T47D (cell line): ENCODE results near the gene SLC30A4.
"Not testable (repeated sequence)": the region's sequence is repeated elsewhere in the genome, so short reads cannot be mapped to it uniquely, and the experiment has no call there.

Experiments
- DNase-seq, 2 experiments: peaks; one replicate each; pipeline versions ENCODE4 v3.0.0 to v3.0.0-alpha.2; 2011 to 2012; ENCODE audit warnings: low read depth in 1 of 2, low spot score in 1 of 2
- JUND ChIP-seq: IDR thresholded peaks from 2 replicates; pipeline ENCODE4 v1.6.1; 2012; ENCODE audit warnings: low read depth
- in situ Hi-C: cut with HindIII; loops from 2 replicates; pipeline ENCODE4 v1.10.0; 2016; ENCODE audit warnings: low sequenced_read_pairs, low pct_unique_long_range_greater_than_20kb

SLC30A4 gene

DNA sequence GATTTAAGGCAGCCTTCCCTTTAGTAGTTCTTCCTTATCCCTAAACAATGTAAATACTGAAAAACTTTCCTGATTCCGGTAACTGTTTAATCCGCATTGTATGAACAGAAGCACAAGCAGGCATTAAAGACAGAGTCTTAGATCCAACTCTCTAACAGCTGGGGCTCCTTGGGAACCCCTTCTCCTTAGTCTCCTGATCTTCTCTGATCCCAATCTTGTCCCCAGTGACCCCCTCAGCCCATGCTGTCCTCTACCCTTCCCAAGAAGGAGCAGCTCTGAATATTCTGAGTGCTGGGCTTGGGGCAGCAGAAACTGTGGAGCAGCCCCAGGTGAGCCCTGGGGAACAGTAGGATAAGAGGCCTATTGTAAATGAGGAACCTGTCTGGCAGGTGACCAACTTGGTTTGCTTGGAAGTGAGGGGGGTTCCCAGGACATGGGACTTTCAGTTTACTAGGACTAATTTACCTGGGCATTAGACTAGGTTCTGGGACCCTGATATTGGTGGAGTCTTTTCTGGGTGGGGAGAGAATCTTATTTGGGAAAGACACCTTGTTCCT is 13.0 kb upstream of the SLC30A4 start:
- no peak for TF ChIP-seq JUND
- in situ Hi-C loops, result no loop called here

DNA sequence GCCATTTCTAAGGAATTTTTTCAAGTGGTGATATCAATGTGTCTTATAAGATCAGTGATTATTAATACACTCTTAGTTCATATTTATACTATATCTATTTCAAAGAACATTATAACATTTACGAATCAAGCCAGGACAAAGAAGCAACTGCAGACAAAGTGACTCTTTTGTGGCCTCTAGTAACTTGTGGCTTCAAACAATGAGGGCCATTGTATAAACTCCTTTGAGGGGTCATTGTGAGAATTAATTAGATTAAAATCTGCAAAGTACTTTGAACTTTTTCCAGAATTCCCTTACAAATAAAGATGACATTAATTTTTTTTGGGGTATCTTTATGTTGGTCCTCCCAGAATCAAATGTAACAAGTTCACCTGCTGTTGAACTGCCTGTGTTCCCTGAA is 12.3 kb upstream of the SLC30A4 start:
- no peak for DNase-seq
- in situ Hi-C loops, result no loop called here
- no peak for TF ChIP-seq JUND

More for the DNA sequence above, 13.0 kb upstream of the SLC30A4 start:
- DNase-seq, result no peak

- in situ Hi-C loops, DNase-seq: not testable (repeated sequence)
Observed at GRCh38 chr15:45532892-45533291, 10.3 kb upstream of the SLC30A4 start.

- peak in 1 of 2 experiments; percentile 10 for DNase-seq
- in situ Hi-C loops, result no loop called here
- no peak for TF ChIP-seq JUND
Observed at GRCh38 chr15:45529613-45530012, 7.1 kb upstream of the SLC30A4 start.

GRCh38 chr15:45527086-45527485 is 4.5 kb upstream of the SLC30A4 start:
- no peak for TF ChIP-seq JUND
- in situ Hi-C loops, result no loop called here

GRCh38 chr15:45523166-45523460 is 558 bp upstream of the SLC30A4 start:
- in situ Hi-C loops, result no loop called here
- DNase-seq, result peak in 1 of 2 experiments; percentile 52
- TF ChIP-seq JUND, result no peak

More at GRCh38 chr15:45527086-45527485, 4.5 kb upstream of the SLC30A4 start:
- DNase-seq, result no peak

GRCh38 chr15:45521596-45522327 is 793 bp downstream of the SLC30A4 start:
- TF ChIP-seq JUND, result no peak
- in situ Hi-C loops, result no loop called here
- DNase-seq, result peak; percentile 35 to 67

GRCh38 chr15:45510758-45511280 is 11.7 kb downstream of the SLC30A4 start:
- in situ Hi-C loops, result no loop called here
- DNase-seq, result no peak
- no peak for TF ChIP-seq JUND

DNA sequence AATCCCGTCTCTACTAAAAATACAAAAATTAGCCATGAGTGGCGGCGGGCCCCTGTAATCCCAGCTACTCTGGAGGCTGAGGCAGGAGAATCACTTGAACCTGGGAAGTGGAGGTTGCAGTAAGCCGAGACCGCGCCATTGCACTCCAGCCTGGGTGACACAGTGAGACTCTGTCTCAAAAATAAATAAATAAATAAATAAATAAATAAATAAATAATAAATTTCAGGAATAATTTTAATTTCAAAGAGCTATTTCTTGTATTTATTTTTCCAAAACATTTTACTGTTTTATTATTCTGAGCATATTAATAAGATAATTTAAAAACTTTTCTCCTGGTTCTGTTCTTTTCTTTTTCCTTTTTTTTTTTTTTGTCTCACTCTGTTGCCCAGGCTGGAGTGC is 15.4 kb downstream of the SLC30A4 start:
- DNase-seq, in situ Hi-C loops: not testable (repeated sequence)

GRCh38 chr15:45499426-45499825 is 23.1 kb downstream of the SLC30A4 start:
- no peak for TF ChIP-seq JUND
- no peak for DNase-seq
- in situ Hi-C loops, result no loop called here

DNA sequence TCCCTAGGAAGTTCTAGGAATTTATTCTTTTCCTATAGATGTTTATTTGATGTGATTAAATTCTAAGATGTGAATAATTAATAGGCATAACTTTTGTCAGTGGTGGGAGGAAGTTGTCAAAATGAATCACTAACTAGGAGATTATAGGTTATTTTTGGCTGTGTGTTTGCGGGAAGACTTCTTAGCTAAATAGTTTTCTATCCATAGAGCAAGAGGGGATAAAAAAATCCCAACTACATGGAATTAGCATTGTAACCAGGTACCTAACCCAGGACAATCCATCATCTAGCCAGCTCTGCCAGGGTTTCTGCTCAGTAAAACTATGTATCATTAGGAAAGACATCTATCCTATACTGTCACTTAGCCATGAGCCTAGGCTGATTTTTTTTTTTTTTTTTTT is 23.9 kb downstream of the SLC30A4 start:
- no peak for TF ChIP-seq JUND
- in situ Hi-C loops, result no loop called here
- no peak for DNase-seq

DNA sequence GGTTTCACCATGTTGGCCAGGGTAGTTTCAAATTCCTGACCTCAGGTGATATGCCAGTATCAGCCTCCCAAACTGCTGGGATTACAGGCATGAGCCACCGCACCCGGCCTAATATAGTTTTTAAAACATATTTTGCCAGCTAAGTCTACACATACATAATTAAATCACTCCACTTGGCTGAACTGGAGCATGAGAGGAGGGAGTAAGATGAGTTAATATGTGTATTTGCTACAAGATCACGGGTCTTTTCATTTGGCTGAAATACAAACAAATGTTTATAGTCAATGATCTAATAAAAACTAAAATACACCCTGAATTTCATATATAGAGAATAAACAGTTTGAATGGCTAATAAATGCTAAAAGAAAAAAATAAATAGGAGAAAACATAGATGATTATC is 25.3 kb downstream of the SLC30A4 start:
- DNase-seq, result no peak
- TF ChIP-seq JUND, result no peak
- in situ Hi-C loops, result no loop called here

DNA sequence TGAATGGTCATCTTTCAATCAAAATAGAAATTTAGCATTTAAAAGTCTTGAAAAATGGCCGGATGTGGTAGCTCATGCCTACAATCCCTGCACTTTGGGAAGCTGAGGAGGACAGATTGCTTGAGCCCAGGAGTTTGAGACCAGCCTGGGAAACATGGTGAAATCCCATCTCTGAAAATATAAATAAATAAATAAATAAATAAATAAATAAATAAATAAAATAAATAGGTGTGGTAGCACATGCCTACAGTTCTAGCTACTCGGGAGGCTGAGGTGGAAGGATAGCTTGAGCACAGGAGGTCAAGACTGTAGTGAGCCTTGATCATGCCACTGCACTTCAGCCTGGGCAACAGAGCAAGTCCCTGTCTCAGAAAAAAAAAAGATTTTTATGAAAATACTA is 25.9 kb downstream of the SLC30A4 start:
- TF ChIP-seq JUND, result no peak
- in situ Hi-C loops, result no loop called here
- DNase-seq, result no peak

- TF ChIP-seq JUND, result no peak
- in situ Hi-C loops, result no loop called here
- no peak for DNase-seq
Observed at GRCh38 chr15:45495588-45495987, 27.0 kb downstream of the SLC30A4 start.
